H9 (cell line): Measurements from ENCODE around the gene PRKCZ. TPM values are rescaled to one million over a fixed set of nuclear protein-coding genes. Genes with fewer than 3 reads are reported as not detected.

ENCODE experiments used
- DNase-seq: peaks from one replicate; pipeline ENCODE4 v3.0.0-alpha.2; 2017
- H2AFZ ChIP-seq: one replicate; pipeline ENCODE4 v1.6.1; 2013; ENCODE audit warnings: mild to moderate bottlenecking, low read length, control low read depth, moderate library complexity
- H2AK5ac ChIP-seq: 2 replicates; pipeline ENCODE4 v1.6.1; 2013; ENCODE audit warnings: low read length, control low read depth, mixed read lengths; ENCODE audit not compliant: insufficient read length
- H2BK120ac ChIP-seq: one replicate; pipeline ENCODE4 v1.6.1; 2013; ENCODE audit warnings: low read depth, mild to moderate bottlenecking, low read length, control low read depth, inconsistent platforms; ENCODE audit not compliant: poor library complexity, severe bottlenecking
- H2BK12ac ChIP-seq: 2 replicates; pipeline ENCODE4 v1.6.1; 2013; ENCODE audit warnings: low read length, control low read depth, mixed read lengths, low read depth; ENCODE audit not compliant: insufficient read length
- H2BK15ac ChIP-seq: 2 replicates; pipeline ENCODE4 v1.6.1; 2013; ENCODE audit warnings: low read depth, low read length, control low read depth
- H2BK20ac ChIP-seq: one replicate; pipeline ENCODE4 v1.6.1; 2013; ENCODE audit warnings: low read depth, mild to moderate bottlenecking, low read length, control low read depth, inconsistent platforms; ENCODE audit not compliant: poor library complexity, severe bottlenecking
- H2BK5ac ChIP-seq: 2 replicates; pipeline ENCODE4 v1.6.1; 2013; ENCODE audit warnings: low read length, control low read depth, mixed read lengths; ENCODE audit not compliant: insufficient read length
- H3K14ac ChIP-seq: 2 replicates; pipeline ENCODE4 v1.6.1; 2013; ENCODE audit warnings: low read length, control low read depth; ENCODE audit not compliant: insufficient read depth
- H3K18ac ChIP-seq: 2 replicates; pipeline ENCODE4 v1.6.1; 2013; ENCODE audit warnings: low read depth, mild to moderate bottlenecking, mixed read lengths, low read length, control low read depth; ENCODE audit not compliant: insufficient read length
- H3K23ac ChIP-seq: 2 replicates; pipeline ENCODE4 v1.6.1; 2013; ENCODE audit warnings: low read length, control low read depth, mixed read lengths, low read depth; ENCODE audit not compliant: insufficient read length
- H3K23me2 ChIP-seq: 2 replicates; pipeline ENCODE4 v1.6.1; 2013; ENCODE audit warnings: low read depth, mild to moderate bottlenecking, mixed read lengths, low read length, control low read depth; ENCODE audit not compliant: insufficient read length, poor library complexity, severe bottlenecking
- H3K27ac ChIP-seq: 2 replicates; pipeline ENCODE4 v1.5.1; 2013; ENCODE audit warnings: low read length, control low read depth, mixed read lengths, low read depth; ENCODE audit not compliant: insufficient read length
- H3K27me3 ChIP-seq: 2 replicates; pipeline ENCODE4 v1.6.1; 2013; ENCODE audit warnings: low read length, control low read depth, inconsistent platforms; ENCODE audit not compliant: insufficient read depth
- H3K4ac ChIP-seq: 2 replicates; pipeline ENCODE4 v1.6.1; 2013; ENCODE audit warnings: low read depth, mild to moderate bottlenecking, control low read depth, inconsistent platforms, low read length, moderate library complexity
- H3K4me1 ChIP-seq: 2 replicates; pipeline ENCODE4 v1.6.1; 2013; ENCODE audit warnings: low read length, control low read depth, inconsistent platforms; ENCODE audit not compliant: insufficient read depth
- H3K4me2 ChIP-seq: 2 replicates; pipeline ENCODE4 v1.6.1; 2013; ENCODE audit warnings: low read length, control low read depth, mixed read lengths; ENCODE audit not compliant: insufficient read length, insufficient read depth
- H3K56ac ChIP-seq: 2 replicates; pipeline ENCODE4 v1.6.1; 2013; ENCODE audit warnings: low read depth, mild to moderate bottlenecking, mixed read lengths, low read length, control low read depth; ENCODE audit not compliant: insufficient read length
- H3K79me1 ChIP-seq: 2 replicates; pipeline ENCODE4 v1.6.1; 2013; ENCODE audit warnings: low read depth, mild to moderate bottlenecking, moderate library complexity, low read length, control low read depth, inconsistent platforms; ENCODE audit not compliant: insufficient read depth, poor library complexity, severe bottlenecking
- H3K79me2 ChIP-seq: 2 replicates; pipeline ENCODE4 v1.6.1; 2013; ENCODE audit warnings: low read length, control low read depth, inconsistent platforms; ENCODE audit not compliant: insufficient read depth
- H3K9ac ChIP-seq: 2 replicates; pipeline ENCODE4 v1.6.1; 2013; ENCODE audit warnings: low read length, control low read depth, mixed read lengths; ENCODE audit not compliant: insufficient read length; ENCODE audit errors: extremely low read depth
- H3K9me3 ChIP-seq: one replicate; pipeline ENCODE4 v1.6.1; 2013; ENCODE audit warnings: low read depth, low read length, inconsistent platforms; ENCODE audit not compliant: control insufficient read depth
- H3T11ph ChIP-seq: one replicate; pipeline ENCODE4 v1.6.1; 2013; ENCODE audit warnings: mild to moderate bottlenecking, low read length, control low read depth, inconsistent platforms
- H4K20me1 ChIP-seq: one replicate; pipeline ENCODE4 v1.6.1; 2013; ENCODE audit not compliant: control insufficient read depth, insufficient read length, insufficient read depth
- H4K5ac ChIP-seq: 2 replicates; pipeline ENCODE4 v1.6.1; 2013; ENCODE audit warnings: low read depth, mild to moderate bottlenecking, mixed read lengths, low read length, control low read depth; ENCODE audit not compliant: insufficient read length
- H4K8ac ChIP-seq: replicated peaks from 2 replicates; pipeline ENCODE4 v1.6.1; 2013; ENCODE audit warnings: low read length, control low read depth, mixed read lengths, low read depth; ENCODE audit not compliant: insufficient read length
- H4K91ac ChIP-seq: 2 replicates; pipeline ENCODE4 v1.6.1; 2013; ENCODE audit warnings: low read depth, mild to moderate bottlenecking, moderate library complexity, mixed read lengths, low read length, control low read depth; ENCODE audit not compliant: insufficient read length
- H3K27ac Mint-ChIP-seq, 3 experiments: 2 replicates in 2 of 3; 3 replicates in 1 of 3; pipeline ENCODE4 v1.8.0; 2020 to 2021; ENCODE audit warnings: mixed read lengths in 3 of 3, mild to moderate bottlenecking in 1 of 3, moderate library complexity in 1 of 3
- H3K27me3 Mint-ChIP-seq: 2 replicates; pipeline ENCODE4 v1.8.0; 2021; ENCODE audit warnings: low read depth, mild to moderate bottlenecking, moderate library complexity, mixed read lengths
- H3K36me3 Mint-ChIP-seq, 3 experiments: 2 replicates in 2 of 3; 3 replicates in 1 of 3; pipeline ENCODE4 v1.8.0; 2020 to 2021; ENCODE audit warnings: low read depth in 3 of 3, mixed read lengths in 3 of 3; ENCODE audit not compliant: insufficient read depth in 1 of 3
- H3K4me1 Mint-ChIP-seq, 2 experiments: 2 replicates each; pipeline ENCODE4 v1.8.0; 2020; ENCODE audit warnings: mixed read lengths in 2 of 2
- H3K4me3 Mint-ChIP-seq, 2 experiments: 2 replicates in 1 of 2; 3 replicates in 1 of 2; pipeline ENCODE4 v1.8.0; 2020 to 2021; ENCODE audit warnings: mild to moderate bottlenecking in 2 of 2, mixed read lengths in 2 of 2, moderate library complexity in 1 of 2
- H3K9me3 Mint-ChIP-seq, 2 experiments: 2 replicates in 1 of 2; 3 replicates in 1 of 2; pipeline ENCODE4 v1.8.0; 2020; ENCODE audit warnings: mild to moderate bottlenecking in 2 of 2, mixed read lengths in 2 of 2, moderate library complexity in 1 of 2
- WGBS: extraction: QIAGEN DNeasy Blood & Tissue Kit; methylation state at CpG from one replicate; pipeline ENCODE4 v1.1.7; 2013; ENCODE audit warnings: missing lambda C conversion rate, low lambda C conversion rate, mixed read lengths; ENCODE audit not compliant: insufficient read length; ENCODE audit errors: extremely low coverage; 5-methylcytosine and 5-hydroxymethylcytosine counted together
- total RNA-seq: library from RNA; stranded (reverse); gene quantifications from 2 replicates; pipeline ENCODE4 v1.2.1, GENCODE V29; 2021
- TF ChIP-seq, protein P1 (sequence below): fragments of 200-600 bp; sonication (generic); conservative IDR thresholded peaks from 3 replicates; pipeline ENCODE4 v1.8.0; 2021; ENCODE audit warnings: antibody characterized with exemption, mild to moderate bottlenecking

The PRKCZ gene
- total RNA-seq, 1 experiment from 2014 or later = 48.4 TPM

DNA sequence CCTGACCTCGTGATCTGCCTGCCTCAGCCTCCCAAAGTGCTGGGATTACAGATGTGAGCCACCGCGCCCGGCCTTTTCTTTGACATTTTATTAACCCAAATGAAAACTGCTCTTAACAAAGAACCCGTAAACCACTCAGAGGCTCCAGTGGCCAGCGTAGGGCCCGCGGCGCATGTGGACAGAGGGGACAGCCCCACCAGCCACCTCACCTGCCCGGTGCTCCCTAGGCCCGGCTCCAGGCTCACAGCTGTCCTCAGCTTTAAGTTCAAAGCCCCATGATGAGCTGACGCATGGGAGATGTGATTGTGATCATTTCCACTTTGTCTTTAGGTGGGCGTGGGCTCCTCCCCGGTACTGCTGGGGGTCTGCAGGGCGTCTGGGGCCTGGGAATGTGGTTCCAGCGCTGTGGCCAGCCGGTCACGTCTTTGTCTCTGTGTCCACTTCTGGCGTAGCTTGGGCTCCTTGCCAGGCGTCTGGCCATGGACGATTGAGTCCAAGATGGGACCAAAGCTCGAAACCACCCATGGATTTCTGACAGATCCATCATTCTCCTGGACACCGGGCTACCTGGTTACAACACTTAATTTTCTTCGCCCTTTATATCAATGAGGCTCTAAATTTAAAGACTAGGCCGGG, 6.9 kb downstream of the PRKCZ start:
- Mint-ChIP-seq H3K4me3 (no peak overlapping the region), H3K4me1 (peaks cover 3 to 4% of the 10 kb centered on the region in 2 experiments), H3K9me3 (no peaks in the 10 kb centered on the region), H3K27me3 (no peaks in the 10 kb centered on the region), H3K27ac (no peak overlapping the region), H3K36me3 (peaks cover 10 to 40% (median 35%) of the 10 kb centered on the region in 3 experiments)
- Histone ChIP-seq H3K27ac (no peak overlapping the region), H4K20me1 (no peaks in the 10 kb centered on the region), H4K91ac (no peak overlapping the region), H3K23me2 (no peaks in the 10 kb centered on the region), H2BK120ac (no peak overlapping the region), H3K4ac (no peak overlapping the region), H3K79me1 (no peaks in the 10 kb centered on the region), H3K27me3 (no peaks in the 10 kb centered on the region), H3K79me2 (peaks cover 2% of the 10 kb centered on the region; the same call in 1 of the 2 replicates), H3T11ph (no peak overlapping the region), H3K14ac (no peak overlapping the region), H3K9ac (no peak overlapping the region), H3K4me2 (no peak overlapping the region), H3K18ac (no peak overlapping the region), H2AFZ (no peak overlapping the region), H2BK20ac (no peak overlapping the region), H2BK15ac (no peak overlapping the region), H3K4me1 (no peaks in the 10 kb centered on the region), H3K23ac (no peak overlapping the region), H4K8ac (no peak overlapping the region), H3K56ac (no peak overlapping the region), H4K5ac (no peak overlapping the region), H3K9me3 (no peaks in the 10 kb centered on the region), H2AK5ac (no peak overlapping the region), H2BK12ac (no peak overlapping the region), H2BK5ac (no peak overlapping the region)
- no CpG with 5 or more reads among the region's 25 CpGs for WGBS
- DNase-seq = no peak
- TF ChIP-seq, protein P1, sequence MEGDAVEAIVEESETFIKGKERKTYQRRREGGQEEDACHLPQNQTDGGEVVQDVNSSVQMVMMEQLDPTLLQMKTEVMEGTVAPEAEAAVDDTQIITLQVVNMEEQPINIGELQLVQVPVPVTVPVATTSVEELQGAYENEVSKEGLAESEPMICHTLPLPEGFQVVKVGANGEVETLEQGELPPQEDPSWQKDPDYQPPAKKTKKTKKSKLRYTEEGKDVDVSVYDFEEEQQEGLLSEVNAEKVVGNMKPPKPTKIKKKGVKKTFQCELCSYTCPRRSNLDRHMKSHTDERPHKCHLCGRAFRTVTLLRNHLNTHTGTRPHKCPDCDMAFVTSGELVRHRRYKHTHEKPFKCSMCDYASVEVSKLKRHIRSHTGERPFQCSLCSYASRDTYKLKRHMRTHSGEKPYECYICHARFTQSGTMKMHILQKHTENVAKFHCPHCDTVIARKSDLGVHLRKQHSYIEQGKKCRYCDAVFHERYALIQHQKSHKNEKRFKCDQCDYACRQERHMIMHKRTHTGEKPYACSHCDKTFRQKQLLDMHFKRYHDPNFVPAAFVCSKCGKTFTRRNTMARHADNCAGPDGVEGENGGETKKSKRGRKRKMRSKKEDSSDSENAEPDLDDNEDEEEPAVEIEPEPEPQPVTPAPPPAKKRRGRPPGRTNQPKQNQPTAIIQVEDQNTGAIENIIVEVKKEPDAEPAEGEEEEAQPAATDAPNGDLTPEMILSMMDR = no peak
